Measurements from ENCODE around the gene TSC1.

TSC1 gene

GRCh38 chr9:132846918-132847515, 97.4 kb downstream of the TSC1 start:
- Histone ChIP-seq H3K36me3 (ENCODE audit: insufficient read depth, low read length) (no peaks in the 10 kb centered on the region), H3K9me3 (ENCODE audit: insufficient read depth, low read length, severe bottlenecking) (no peaks in the 10 kb centered on the region), H3K9ac (ENCODE audit: low read depth, low read length) (no peak overlapping the region), H3K27ac (ENCODE audit: low read length) (no peak overlapping the region), H3K79me2 (ENCODE audit: insufficient read depth, low read length) (no peaks in the 10 kb centered on the region), H3K4me1 (ENCODE audit: insufficient read depth, low read length) (peaks cover 30% of the 10 kb centered on the region), H4K20me1 (ENCODE audit: insufficient read depth, low read length) (no peaks in the 10 kb centered on the region), H3K27me3 (ENCODE audit: insufficient read depth, low read length, poor library complexity) (no peaks in the 10 kb centered on the region), H2AFZ (ENCODE audit: low read depth, low read length) (no peak overlapping the region), H3K4me3 (ENCODE audit: low read depth in 1 of 2, low read length in 2 of 2) (no peak overlapping the region), H3K4me2 (ENCODE audit: insufficient read depth, low read length) (no peak overlapping the region)
- no peak for DNase-seq
- TF ChIP-seq EZH2 (IDR thresholded peaks at IDR 0.05; ENCODE audit: borderline replicate concordance, low read depth, low read length, severe bottlenecking), result no peak
- no peak for TF ChIP-seq CTCF (IDR thresholded peaks at IDR 0.05; ENCODE audit: borderline replicate concordance, extremely low read depth, low read length, poor library complexity, severe bottlenecking)
- no peak for ATAC-seq (ENCODE audit: insufficient read depth, low read depth)

- no peaks in the 10 kb centered on the region for H3K36me3 ChIP-seq (ENCODE audit: insufficient read depth, low read length)
- peaks cover 23% of the 10 kb centered on the region for H3K4me1 ChIP-seq (ENCODE audit: insufficient read depth, low read length)
- no peak overlapping the region for H3K27ac ChIP-seq (ENCODE audit: low read length)
- TF ChIP-seq EZH2 (IDR thresholded peaks at IDR 0.05; ENCODE audit: borderline replicate concordance, low read depth, low read length, severe bottlenecking) (no peak), CTCF (IDR thresholded peaks at IDR 0.05; ENCODE audit: borderline replicate concordance, extremely low read depth, low read length, poor library complexity, severe bottlenecking) (no peak)
- no peak overlapping the region for H3K4me2 ChIP-seq (ENCODE audit: insufficient read depth, low read length)
- DNase-seq, result peak; percentile 44
- no peaks in the 10 kb centered on the region for H3K9me3 ChIP-seq (ENCODE audit: insufficient read depth, low read length, severe bottlenecking)
- H3K4me3 ChIP-seq (ENCODE audit: low read depth in 1 of 2, low read length in 2 of 2), result no peak overlapping the region
- no peak overlapping the region for H2AFZ ChIP-seq (ENCODE audit: low read depth, low read length)
- ATAC-seq (ENCODE audit: insufficient read depth, low read depth), result no peak
- no peaks in the 10 kb centered on the region for H3K27me3 ChIP-seq (ENCODE audit: insufficient read depth, low read length, poor library complexity)
- no peaks in the 10 kb centered on the region for H4K20me1 ChIP-seq (ENCODE audit: insufficient read depth, low read length)
- no peak overlapping the region for H3K9ac ChIP-seq (ENCODE audit: low read depth, low read length)
- H3K79me2 ChIP-seq (ENCODE audit: insufficient read depth, low read length), result no peaks in the 10 kb centered on the region
Observed at GRCh38 chr9:132846109-132846917, 98.1 kb downstream of the TSC1 start.

- no peak for DNase-seq
- H2AFZ ChIP-seq (ENCODE audit: low read depth, low read length), result no peak overlapping the region
- no peak for TF ChIP-seq EZH2 (IDR thresholded peaks at IDR 0.05; ENCODE audit: borderline replicate concordance, low read depth, low read length, severe bottlenecking)
- TF ChIP-seq CTCF (IDR thresholded peaks at IDR 0.05; ENCODE audit: borderline replicate concordance, extremely low read depth, low read length, poor library complexity, severe bottlenecking), result no peak
- no peaks in the 10 kb centered on the region for H3K79me2 ChIP-seq (ENCODE audit: insufficient read depth, low read length)
- H3K4me2 ChIP-seq (ENCODE audit: insufficient read depth, low read length), result no peak overlapping the region
- no peak overlapping the region for H3K27ac ChIP-seq (ENCODE audit: low read length)
- H4K20me1 ChIP-seq (ENCODE audit: insufficient read depth, low read length), result no peaks in the 10 kb centered on the region
- H3K9ac ChIP-seq (ENCODE audit: low read depth, low read length), result no peak overlapping the region
- no peaks in the 10 kb centered on the region for H3K36me3 ChIP-seq (ENCODE audit: insufficient read depth, low read length)
- H3K9me3 ChIP-seq (ENCODE audit: insufficient read depth, low read length, severe bottlenecking), result no peaks in the 10 kb centered on the region
- H3K4me1 ChIP-seq (ENCODE audit: insufficient read depth, low read length), result no peaks in the 10 kb centered on the region
- no peak for ATAC-seq (ENCODE audit: insufficient read depth, low read depth)
- H3K4me3 ChIP-seq (ENCODE audit: low read depth in 1 of 2, low read length in 2 of 2), result no peak overlapping the region
- no peaks in the 10 kb centered on the region for H3K27me3 ChIP-seq (ENCODE audit: insufficient read depth, low read length, poor library complexity)
Observed at GRCh38 chr9:132842124-132843044, 102.0 kb downstream of the TSC1 start.

All from DND-41 (cell line).